Endothelial cell of umbilical vein (primary cell): Measurements from ENCODE around the gene MAML3. TPM values are rescaled to one million over a fixed set of nuclear protein-coding genes. Genes with fewer than 3 reads are reported as not detected.

Experiments used
- BruUV-seq: library from RNA; stranded (reverse); fragments of 400-500 nt; replicated peaks from 2 replicates; lab custom pipeline; 2021; lab: Mats Ljungman, UMichigan
- CTCF ChIA-PET: fragments of 300-600, 350-600 bp; sonication (Branson Sonifier 250); formaldehyde crosslinking; loops from one replicate; lab custom pipeline; 2021; ENCODE audit warnings: antibody characterized with exemption, inconsistent platforms; lab: Charles Lee
- POLR2A ChIA-PET: fragments of 300-600, 350-600 bp; sonication (Branson Sonifier 250); formaldehyde crosslinking; loops from one replicate; lab custom pipeline; 2021; ENCODE audit warnings: antibody characterized with exemption, inconsistent platforms; lab: Charles Lee
- DNase-seq: peaks from one replicate; pipeline ENCODE4 v3.0.0-alpha.2; 2011; ENCODE audit warnings: low read depth, low spot score
- FAIRE-seq: peaks from 2 replicates; lab custom pipeline; 2011; peaks lifted over from hg19 to GRCh38; lab: Jason Lieb, UNC
- H2AFZ ChIP-seq: 2 replicates; pipeline ENCODE4 v1.6.0; 2012; ENCODE audit warnings: low read depth, low read length, control low read depth, inconsistent platforms
- H3K27ac ChIP-seq: 2 replicates; pipeline ENCODE4 v1.5.1; 2011; ENCODE audit warnings: low read depth, mild to moderate bottlenecking, control low read depth, low read length, moderate library complexity; ENCODE audit not compliant: insufficient read depth
- H3K27me3 ChIP-seq, 2 experiments: 2 replicates each; pipeline versions ENCODE4 v1.6.0 to v1.6.1; 2011; ENCODE audit warnings: low read length in 2 of 2, mixed read lengths in 1 of 2; ENCODE audit not compliant: control insufficient read depth in 2 of 2, insufficient read depth in 2 of 2
- H3K36me3 ChIP-seq, 2 experiments: 2 replicates in 1 of 2; 3 replicates in 1 of 2; pipeline ENCODE4 v1.5.1; 2011; ENCODE audit warnings: low read length in 2 of 2, mild to moderate bottlenecking in 1 of 2, moderate library complexity in 1 of 2; ENCODE audit not compliant: control insufficient read depth in 2 of 2, insufficient read depth in 2 of 2; ENCODE audit errors: extremely low read depth in 1 of 2
- H3K4me1 ChIP-seq: 3 replicates; pipeline ENCODE4 v1.5.1; 2011; ENCODE audit warnings: mild to moderate bottlenecking, low read length; ENCODE audit not compliant: control insufficient read depth, insufficient read depth; ENCODE audit errors: extremely low read depth
- H3K4me2 ChIP-seq: 2 replicates; pipeline ENCODE4 v1.6.1; 2011; ENCODE audit warnings: low read length, control low read depth, mixed read lengths; ENCODE audit not compliant: insufficient read depth
- H3K4me3 ChIP-seq, 3 experiments: fragments of 200-600 bp in 1 of 3; sonication (generic), shearing (Covaris generic) in 1 of 3; replicated peaks in 1 of 3; 2 replicates each; pipeline ENCODE4 v1.5.1; 2011 to 2016; ENCODE audit warnings: control low read depth in 3 of 3, low read length in 3 of 3, mild to moderate bottlenecking in 2 of 3, inconsistent platforms in 1 of 3, low read depth in 1 of 3, moderate library complexity in 1 of 3; ENCODE audit not compliant: insufficient read depth in 1 of 3
- H3K79me2 ChIP-seq: 2 replicates; pipeline ENCODE4 v1.6.0; 2012; ENCODE audit warnings: low read length, inconsistent platforms; ENCODE audit not compliant: control insufficient read depth, insufficient read depth
- H3K9ac ChIP-seq: replicated peaks from 2 replicates; pipeline ENCODE3; 2011; ENCODE audit warnings: low read length, control low read depth; ENCODE audit not compliant: insufficient read depth; ENCODE audit errors: extremely low read depth
- H3K9me1 ChIP-seq: replicated peaks from 3 replicates; pipeline ENCODE4 v1.6.0; 2011; ENCODE audit warnings: mild to moderate bottlenecking, low read length; ENCODE audit not compliant: control insufficient read depth, insufficient read depth; ENCODE audit errors: extremely low read depth
- H3K9me3 ChIP-seq: replicated peaks from 2 replicates; pipeline ENCODE4 v1.5.1; 2012; ENCODE audit warnings: low read length, inconsistent platforms; ENCODE audit not compliant: control insufficient read depth, insufficient read depth
- H4K20me1 ChIP-seq: replicated peaks from 2 replicates; pipeline ENCODE3; 2011; ENCODE audit warnings: mild to moderate bottlenecking, low read length; ENCODE audit not compliant: control insufficient read depth, insufficient read depth; ENCODE audit errors: extremely low read depth
- CTCF ChIP-seq, 2 donors: IDR thresholded peaks; 1 replicate in 1 of 2; 2 replicates in 1 of 2; pipeline ENCODE4 v1.5.1; 2011; ENCODE audit warnings: low read length in 2 of 2, mild to moderate bottlenecking in 2 of 2, moderate library complexity in 2 of 2, control low read depth in 1 of 2, inconsistent platforms in 1 of 2, low read depth in 1 of 2; ENCODE audit not compliant: insufficient read depth in 1 of 2; ENCODE audit errors: extremely low read depth in 1 of 2
- EZH2 ChIP-seq: IDR thresholded peaks from 2 replicates; pipeline ENCODE4 v1.6.1; 2012; ENCODE audit warnings: borderline replicate concordance, low read depth, mild to moderate bottlenecking, moderate library complexity, low read length, inconsistent platforms; ENCODE audit not compliant: severe bottlenecking
- FOS ChIP-seq: IDR thresholded peaks from 2 replicates; pipeline ENCODE4 v1.6.1; 2011; ENCODE audit warnings: mild to moderate bottlenecking, low read length, moderate library complexity, borderline replicate concordance; ENCODE audit not compliant: insufficient read depth
- GATA2 ChIP-seq: IDR thresholded peaks from 2 replicates; pipeline ENCODE4 v1.7.0; 2011; ENCODE audit warnings: low read depth, mild to moderate bottlenecking, moderate library complexity, mixed read lengths, low read length; ENCODE audit not compliant: insufficient read length, insufficient read depth
- JUN ChIP-seq: IDR thresholded peaks from 2 replicates; pipeline ENCODE4 v1.6.1; 2011; ENCODE audit warnings: borderline replicate concordance, low read depth; ENCODE audit not compliant: insufficient read length, insufficient read depth
- MAX ChIP-seq: IDR thresholded peaks from 2 replicates; pipeline ENCODE4 v1.6.1; 2011; ENCODE audit not compliant: insufficient read depth, insufficient read length
- MYC ChIP-seq: IDR thresholded peaks from one replicate; pipeline ENCODE4 v1.6.1; 2011; ENCODE audit warnings: mild to moderate bottlenecking, low read depth, low read length
- POLR2A ChIP-seq: IDR thresholded peaks from 2 replicates; pipeline ENCODE4 v1.6.1; 2012; ENCODE audit warnings: low read depth, mild to moderate bottlenecking, control low read depth, low read length
- POLR2AphosphoS5 ChIP-seq: IDR thresholded peaks from 2 replicates; pipeline ENCODE4 v1.6.1; 2012; ENCODE audit warnings: low read depth, mild to moderate bottlenecking, control low read depth, low read length, moderate library complexity; ENCODE audit not compliant: insufficient read depth
- dilution Hi-C: fragments of 300-500 bp; cut with MboI; formaldehyde crosslinking; loops from one replicate; pipeline ENCODE4 v1.15.0; 2019; ENCODE audit warnings: low sequenced_read_pairs; ENCODE audit not compliant: extremely low pct_ligation_motif_present
- intact Hi-C: fragments of 100-400 bp; cut with micrococcal nuclease; formaldehyde crosslinking; loops from one replicate; pipeline ENCODE4 v1.10.0; 2022
- polyA plus RNA-seq, 4 experiments: library from polyadenylated mRNA; depleted of rRNA in 3 of 4; stranded (reverse) in 3 of 4; unstranded in 1 of 4; fragments of >200 nt; gene quantifications; 2 replicates each; pipeline versions ENCODE4 v1.2.1 to v1.2.3, GENCODE V29; 2011 to 2012; ENCODE audit warnings: missing spikeins in 1 of 4
- total RNA-seq: library from RNA; stranded (reverse); gene quantifications from 2 replicates; pipeline ENCODE4 v1.2.3, GENCODE V29; 2021

The MAML3 gene
- total and polyA plus RNA-seq, 2 donors (not counting 3 experiments of a cell fraction or from before 2014, with no cell fraction given), result 14.0 to 20.3 TPM

- Histone ChIP-seq H3K27ac (no peak overlapping the region), H3K9me1 (no peaks in the 10 kb centered on the region), H3K4me2 (no peak overlapping the region), H3K4me3 (no peak overlapping the region), H3K4me1 (peaks cover 18% of the 10 kb centered on the region), H4K20me1 (no peaks in the 10 kb centered on the region), H2AFZ (no peak overlapping the region), H3K79me2 (no peaks in the 10 kb centered on the region), H3K36me3 (no peaks in the 10 kb centered on the region), H3K9ac (no peak overlapping the region), H3K9me3 (no peaks in the 10 kb centered on the region), H3K27me3 (no peaks in the 10 kb centered on the region)
- ChIA-PET CTCF (no interaction called here), POLR2A (no interaction called here)
- intact Hi-C loops (no loop called here), dilution Hi-C loops (no loop called here)
- FAIRE-seq (no peak), DNase-seq (no peak)
- TF ChIP-seq EZH2, result no peak
- no peak for TF ChIP-seq POLR2A
- TF ChIP-seq POLR2AphosphoS5, result no peak
- TF ChIP-seq JUN, result no peak
- no peak for TF ChIP-seq MAX
- no peak for TF ChIP-seq FOS
- no peak for TF ChIP-seq GATA2
- no peak for TF ChIP-seq CTCF (IDR thresholded peaks at IDR 0.05; ENCODE audit: extremely low read depth in 1 of 2, insufficient read depth in 1 of 2, low read depth in 1 of 2, low read length in 2 of 2)
- no peak for TF ChIP-seq MYC
- BruUV-seq, result no TSS peak
These were observed 254.6 kb downstream of the MAML3 start for GRCh38 chr4:139899346-139899745.
